ENCODE results near the gene GOLGA6D.
A peak's percentile ranks its signal among the peaks of the same experiment; 100 is the strongest.
"Not testable (repeated sequence)": the region's sequence is repeated elsewhere in the genome, so short reads cannot be mapped to it uniquely, and the experiment has no call there.

The GOLGA6D gene

GRCh38 chr15:75258620-75259343 lies 23.9 kb upstream of the GOLGA6D start:
- H3K4me3 Mint-ChIP-seq, H3K4me1 Mint-ChIP-seq, ATAC-seq, DNase-seq, H3K9me3 Mint-ChIP-seq, H3K27me3 Mint-ChIP-seq, H3K27ac Mint-ChIP-seq: not testable (repeated sequence)

DNA sequence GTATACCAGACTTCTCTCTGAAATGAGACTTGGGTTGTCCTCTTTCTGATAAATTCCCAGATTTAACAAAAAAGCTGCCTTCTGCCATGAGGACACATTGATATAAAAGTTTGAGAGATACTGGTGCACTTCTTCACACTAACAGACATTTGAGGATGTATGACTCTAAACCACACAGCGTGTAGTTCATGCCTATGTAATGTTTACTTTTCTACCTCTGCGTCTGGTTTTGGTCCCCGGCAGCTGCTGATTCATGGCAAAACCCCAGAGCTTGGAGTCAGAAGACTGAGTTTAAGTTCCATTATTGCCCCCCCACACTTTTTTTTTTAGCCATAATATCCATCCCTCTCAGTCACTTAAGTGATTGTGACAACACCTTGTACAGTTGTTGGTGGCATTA lies 22.8 kb upstream of the GOLGA6D start:
- H3K9me3 Mint-ChIP-seq, H3K4me3 Mint-ChIP-seq, H3K27ac Mint-ChIP-seq, DNase-seq, H3K4me1 Mint-ChIP-seq, ATAC-seq, H3K27me3 Mint-ChIP-seq: not testable (repeated sequence)

- DNase-seq, H3K9me3 Mint-ChIP-seq, H3K27me3 Mint-ChIP-seq, H3K4me1 Mint-ChIP-seq, H3K27ac Mint-ChIP-seq, H3K4me3 Mint-ChIP-seq, ATAC-seq: not testable (repeated sequence)
These were observed 8.8 kb upstream of the GOLGA6D start for GRCh38 chr15:75273751-75274359.

- H3K27me3 Mint-ChIP-seq, H3K4me3 Mint-ChIP-seq, H3K9me3 Mint-ChIP-seq, H3K4me1 Mint-ChIP-seq: not testable (repeated sequence)
- DNase-seq (peak; percentile 76 to 82), ATAC-seq (peak; percentile 99)
- peak overlapping the region; percentile 33 to 56 for H3K27ac Mint-ChIP-seq
These were observed 8.0 kb upstream of the GOLGA6D start for GRCh38 chr15:75274509-75275107.

DNA sequence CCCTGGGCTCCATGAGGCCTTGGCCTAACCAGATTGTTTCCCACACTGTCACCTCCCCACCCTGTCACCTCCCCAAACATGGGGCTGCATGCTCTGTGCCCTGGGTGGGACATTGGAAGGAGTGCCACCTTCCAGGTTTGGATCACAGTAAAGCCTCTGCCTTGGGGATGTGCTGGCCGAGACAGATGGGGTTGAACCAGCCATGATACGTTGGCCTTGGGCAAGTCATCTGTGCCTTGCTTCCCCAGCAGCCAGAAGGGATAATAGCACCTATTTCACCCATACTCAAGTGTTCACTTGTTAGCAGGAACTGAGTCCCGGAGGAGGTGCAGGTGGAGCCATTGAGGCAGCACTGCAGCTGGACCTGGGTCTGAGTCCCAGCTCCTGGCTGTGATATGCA lies 7.0 kb upstream of the GOLGA6D start:
- DNase-seq, H3K4me3 Mint-ChIP-seq, H3K27ac Mint-ChIP-seq, ATAC-seq, H3K4me1 Mint-ChIP-seq, H3K9me3 Mint-ChIP-seq, H3K27me3 Mint-ChIP-seq: not testable (repeated sequence)

DNA sequence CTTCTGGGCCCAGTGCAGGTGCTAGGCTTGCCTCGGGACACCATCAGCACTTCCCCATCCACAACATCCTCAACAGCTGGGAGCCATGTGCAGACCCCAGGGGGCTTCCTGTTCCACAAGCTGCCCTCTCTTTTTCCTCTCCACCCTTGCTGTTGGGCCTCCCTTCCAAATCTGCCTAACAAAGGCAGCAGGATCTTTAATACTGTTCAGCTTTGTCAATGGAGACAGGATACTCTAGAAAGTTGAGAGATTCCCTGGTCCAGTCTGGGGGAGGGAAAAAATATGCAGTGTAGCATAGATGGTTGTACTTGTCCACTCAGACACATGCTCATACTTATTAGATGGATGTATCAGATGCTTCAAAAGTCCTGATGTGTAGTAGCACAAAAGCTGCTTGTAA lies 4.1 kb upstream of the GOLGA6D start:
- not testable (repeated sequence) for H3K27me3 Mint-ChIP-seq, H3K4me1 Mint-ChIP-seq, H3K9me3 Mint-ChIP-seq, H3K4me3 Mint-ChIP-seq, H3K27ac Mint-ChIP-seq, ATAC-seq, DNase-seq

GRCh38 chr15:75284152-75284551 lies 1.5 kb downstream of the GOLGA6D start:
- H3K27me3 Mint-ChIP-seq, ATAC-seq, H3K4me3 Mint-ChIP-seq, H3K4me1 Mint-ChIP-seq, DNase-seq, H3K9me3 Mint-ChIP-seq, H3K27ac Mint-ChIP-seq: not testable (repeated sequence)

DNA sequence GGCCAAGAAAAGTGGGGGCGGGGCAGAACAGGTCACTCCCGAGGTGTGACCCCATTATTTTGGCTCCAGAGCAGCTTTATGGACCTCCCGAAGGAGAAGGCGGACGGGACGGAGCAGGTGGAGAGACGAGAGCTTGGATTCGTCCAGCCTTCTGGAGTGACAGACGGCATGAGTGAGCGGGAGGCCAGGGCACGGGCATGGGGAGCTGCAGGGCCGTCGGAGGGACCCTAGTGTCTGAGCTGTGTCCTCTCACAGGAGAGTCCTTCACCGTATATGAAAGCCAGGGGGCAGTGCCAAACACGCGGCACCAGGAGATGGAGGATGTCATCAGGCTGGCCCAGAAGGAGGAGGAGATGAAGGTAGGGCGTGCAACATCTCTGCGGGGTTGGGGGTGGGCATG lies 11.0 kb downstream of the GOLGA6D start:
- not testable (repeated sequence) for H3K4me1 Mint-ChIP-seq

DNA sequence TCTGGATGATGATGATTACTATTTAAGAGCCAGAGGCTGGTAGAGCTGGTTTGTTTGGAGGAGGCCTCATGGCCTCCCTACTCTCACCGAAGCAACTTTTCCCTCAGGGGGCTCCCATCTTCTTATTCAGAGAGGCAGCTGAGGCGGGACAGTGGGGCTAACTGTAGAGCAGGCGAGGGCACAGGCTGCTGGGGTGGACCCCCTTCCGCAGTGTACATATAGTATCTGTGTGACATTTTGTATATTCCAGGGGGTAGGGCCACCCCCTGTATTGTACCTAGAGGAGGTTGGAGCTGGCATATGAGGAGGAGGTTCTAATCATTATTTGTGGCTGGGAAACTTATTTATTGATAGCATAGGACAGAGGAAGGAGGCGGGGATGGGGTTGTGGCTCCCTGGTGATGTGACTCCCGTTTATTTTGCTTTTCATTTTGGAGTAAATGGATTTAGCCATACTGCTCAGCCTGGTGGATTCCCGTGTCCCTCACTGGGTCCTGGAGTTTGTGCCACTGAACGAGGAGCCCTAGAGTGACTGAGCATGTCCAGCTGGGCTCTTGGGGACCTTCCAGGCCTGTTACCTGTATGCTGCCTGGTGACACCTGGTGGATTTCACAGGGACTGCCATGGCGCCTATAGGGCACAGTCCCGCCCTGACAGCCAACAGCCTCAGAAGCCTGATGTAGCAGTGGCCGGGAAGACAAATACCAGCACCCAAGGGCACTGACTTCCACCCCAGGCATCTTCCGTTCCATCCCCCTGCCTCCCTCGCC lies 16.1 kb downstream of the GOLGA6D start:
- DNase-seq, H3K27ac Mint-ChIP-seq, H3K9me3 Mint-ChIP-seq, H3K4me1 Mint-ChIP-seq, H3K4me3 Mint-ChIP-seq: not testable (repeated sequence)
- H3K27me3 Mint-ChIP-seq: peaks cover 11% of the 10 kb centered on the region
- peak; percentile 97 for ATAC-seq

More for the DNA sequence above, 11.0 kb downstream of the GOLGA6D start:
- H3K4me3 Mint-ChIP-seq, H3K27ac Mint-ChIP-seq, H3K27me3 Mint-ChIP-seq, H3K9me3 Mint-ChIP-seq, ATAC-seq, DNase-seq: not testable (repeated sequence)

DNA sequence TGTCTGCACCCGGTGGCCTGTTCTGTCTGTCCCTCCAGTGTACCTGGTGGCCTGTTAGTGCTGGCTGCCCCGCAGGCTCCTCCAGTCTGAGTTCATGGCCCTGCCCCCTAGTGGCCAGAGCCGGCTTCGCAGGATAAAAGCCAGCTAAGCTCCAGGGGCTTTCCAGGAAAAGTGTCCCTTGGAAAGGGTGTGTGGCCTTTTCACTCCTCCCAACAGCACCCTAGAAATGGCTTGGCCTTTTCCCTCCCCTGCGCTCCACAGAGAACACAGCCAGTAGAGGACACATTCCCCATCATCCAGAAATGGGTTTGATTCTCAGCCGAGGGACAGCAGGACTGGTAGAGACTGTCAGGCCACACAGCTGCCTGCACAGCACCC lies 16.7 kb downstream of the GOLGA6D start:
- not testable (repeated sequence) for H3K27ac Mint-ChIP-seq, H3K4me3 Mint-ChIP-seq, H3K4me1 Mint-ChIP-seq, H3K9me3 Mint-ChIP-seq
- ATAC-seq (peak; percentile 94), DNase-seq (peak; percentile 59 to 70)
- H3K27me3 Mint-ChIP-seq: peaks cover 16% of the 10 kb centered on the region

GRCh38 chr15:75300026-75300425 lies 17.4 kb downstream of the GOLGA6D start:
- H3K9me3 Mint-ChIP-seq, ATAC-seq, H3K4me1 Mint-ChIP-seq, DNase-seq, H3K4me3 Mint-ChIP-seq: not testable (repeated sequence)
- Mint-ChIP-seq H3K27me3 (peaks cover 23% of the 10 kb centered on the region), H3K27ac (peak overlapping the region in 1 of 2 donors; percentile 61)

- Mint-ChIP-seq H3K4me3 (no peak overlapping the region), H3K27me3 (peaks cover 36% of the 10 kb centered on the region), H3K9me3 (no peaks in the 10 kb centered on the region), H3K27ac (no peak overlapping the region), H3K4me1 (no peaks in the 10 kb centered on the region)
- no peak for ATAC-seq
- no peak for DNase-seq
These were observed 19.7 kb downstream of the GOLGA6D start for GRCh38 chr15:75302318-75302717.

GRCh38 chr15:75302753-75303152 lies 20.1 kb downstream of the GOLGA6D start:
- H3K27me3 Mint-ChIP-seq: peaks cover 36% of the 10 kb centered on the region
- H3K4me3 Mint-ChIP-seq, H3K27ac Mint-ChIP-seq, H3K9me3 Mint-ChIP-seq, DNase-seq, H3K4me1 Mint-ChIP-seq, ATAC-seq: not testable (repeated sequence)

- DNase-seq (no peak), ATAC-seq (no peak)
- Mint-ChIP-seq H3K4me3 (no peak overlapping the region), H3K27me3 (peaks cover 46% of the 10 kb centered on the region), H3K27ac (no peak overlapping the region), H3K4me1 (no peaks in the 10 kb centered on the region), H3K9me3 (no peaks in the 10 kb centered on the region)
These were observed 23.6 kb downstream of the GOLGA6D start for GRCh38 chr15:75306188-75306587.

DNA sequence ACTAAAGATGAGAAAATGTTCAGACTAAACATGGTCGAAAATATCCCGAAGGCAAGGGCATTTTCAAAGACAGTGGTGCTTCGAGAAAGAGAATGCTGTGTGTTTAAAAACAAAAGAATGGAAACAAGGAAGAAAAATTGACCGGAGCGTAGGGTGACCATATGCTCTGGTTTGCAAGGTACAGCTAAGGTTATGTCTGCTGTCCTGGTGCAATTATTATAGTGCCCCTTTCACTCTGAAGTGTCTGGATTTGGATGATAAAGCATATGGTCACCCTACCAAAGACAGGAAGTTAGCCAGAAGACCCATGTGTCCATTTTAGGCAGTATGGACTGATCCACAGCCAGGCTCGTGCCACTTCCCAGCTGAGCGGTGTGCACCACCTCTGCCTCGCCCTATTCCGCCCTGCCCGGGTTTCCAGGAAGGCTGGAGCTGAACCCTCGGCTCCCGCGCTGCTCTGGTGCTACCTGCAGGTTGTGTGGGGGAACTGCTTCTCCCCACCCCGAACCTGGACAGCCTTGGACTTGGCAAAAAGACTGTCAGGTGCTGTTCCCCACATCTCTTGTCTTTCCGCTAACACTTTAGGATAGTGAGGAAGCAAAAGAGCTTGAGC lies 25.2 kb downstream of the GOLGA6D start:
- H3K27me3 Mint-ChIP-seq: peaks cover 46% of the 10 kb centered on the region
- no peaks in the 10 kb centered on the region for H3K9me3 Mint-ChIP-seq
- no peak for DNase-seq
- no peak overlapping the region for H3K27ac Mint-ChIP-seq
- peak; percentile 50 for ATAC-seq
- peaks cover 5% of the 10 kb centered on the region for H3K4me1 Mint-ChIP-seq
- no peak overlapping the region for H3K4me3 Mint-ChIP-seq
